Fibroblast of skin of left biceps (primary cell): ENCODE data around the gene DMKN.
"Not testable (repeated sequence)": the region's sequence is repeated elsewhere in the genome, so short reads cannot be mapped to it uniquely, and the experiment has no call there.

ENCODE experiments used
- DNase-seq, 2 experiments: peaks; one replicate each; pipeline ENCODE4 v3.0.0-alpha.2; 2013; ENCODE audit warnings: low read depth in 2 of 2

The DMKN gene

GRCh38 chr19:35498220-35498619, 15.2 kb downstream of the DMKN start:
- no peak for DNase-seq

GRCh38 chr19:35497406-35497805, 16.0 kb downstream of the DMKN start:
- no peak for DNase-seq

GRCh38 chr19:35495107-35496064, 18.1 kb downstream of the DMKN start:
- DNase-seq: peak in 1 of 2 experiments; percentile 18

- DNase-seq: no peak
These were observed 19.5 kb downstream of the DMKN start for GRCh38 chr19:35493971-35494370.

GRCh38 chr19:35491836-35492360, 21.6 kb downstream of the DMKN start:
- DNase-seq: no peak

GRCh38 chr19:35490364-35490763, 23.1 kb downstream of the DMKN start, which contains the start of gene KRTDAP:
TSS of gene KRTDAP (minus strand) at chr19:35490464. CDS start at chr19:35490442, 22 bp downstream.
- no peak for DNase-seq

GRCh38 chr19:35488677-35489076, 24.8 kb downstream of the DMKN start:
- no peak for DNase-seq

- no peak for DNase-seq
These were observed 25.7 kb downstream of the DMKN start for GRCh38 chr19:35487656-35488182.

- no peak for DNase-seq
These were observed 27.2 kb downstream of the DMKN start for GRCh38 chr19:35486268-35486708.

- no peak for DNase-seq
These were observed 29.0 kb downstream of the DMKN start for GRCh38 chr19:35484252-35485036.

GRCh38 chr19:35483089-35483488, 30.4 kb downstream of the DMKN start:
- DNase-seq: no peak

- DNase-seq: no peak
These were observed 34.4 kb downstream of the DMKN start for GRCh38 chr19:35478794-35479677.

- DNase-seq: no peak
These were observed 37.3 kb downstream of the DMKN start for GRCh38 chr19:35476149-35476548.

- DNase-seq: not testable (repeated sequence)
These were observed 38.9 kb downstream of the DMKN start for GRCh38 chr19:35474594-35474993.

- no peak for DNase-seq
These were observed 39.3 kb downstream of the DMKN start for GRCh38 chr19:35474104-35474503.

GRCh38 chr19:35471946-35472345, 41.5 kb downstream of the DMKN start:
- DNase-seq: no peak

GRCh38 chr19:35471075-35471474, 42.4 kb downstream of the DMKN start:
- not testable (repeated sequence) for DNase-seq

- no peak for DNase-seq
These were observed 43.3 kb downstream of the DMKN start for GRCh38 chr19:35470128-35470527.

- DNase-seq: no peak
These were observed 44.8 kb downstream of the DMKN start for GRCh38 chr19:35468637-35469036.

GRCh38 chr19:35466259-35466658, 47.2 kb downstream of the DMKN start:
- no peak for DNase-seq

GRCh38 chr19:35462956-35463355, 50.5 kb downstream of the DMKN start:
- not testable (repeated sequence) for DNase-seq
